Prostate gland (tissue), 2 donors: Measurements from ENCODE around the gene PDE8A.

Source experiments
- POLR2A ChIP-seq: fragments of 450-650 bp; IDR thresholded peaks from one replicate; pipeline ENCODE4 v1.6.1; 2016; ENCODE audit warnings: antibody characterized with exemption, mild to moderate bottlenecking
- TF ChIP-seq, protein P1 (sequence below), 4 experiments: fragments of 200-600 bp in 2 of 4; fragments of 450-650 bp in 2 of 4; sonication (generic) in 2 of 4; IDR thresholded peaks; 1 replicate in 3 of 4; 2 replicates in 1 of 4; pipeline ENCODE4 v1.5.1; 2016 to 2019; ENCODE audit warnings: antibody characterized with exemption in 4 of 4, mild to moderate bottlenecking in 2 of 4, moderate library complexity in 2 of 4

DNA sequence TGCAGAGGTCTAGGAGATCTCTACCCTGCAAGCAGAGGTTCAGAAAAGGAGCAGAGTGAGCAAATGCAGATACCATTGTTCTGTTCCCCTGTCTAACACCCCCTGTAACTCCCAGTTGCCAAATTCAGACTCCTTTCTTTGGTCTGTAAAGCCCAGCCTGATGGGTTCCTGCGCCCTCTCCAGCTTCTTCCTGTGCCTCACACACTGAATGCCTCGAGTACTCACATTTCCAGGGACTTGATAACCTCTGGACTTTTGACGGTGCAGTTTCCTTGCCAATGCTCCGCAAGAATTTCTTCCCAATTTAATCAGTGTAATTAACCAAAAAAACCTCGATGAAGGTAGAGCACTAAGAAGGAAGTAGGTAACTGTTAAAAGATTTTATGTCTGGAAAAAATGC is 19.3 kb downstream of the PDE8A start:
- TF ChIP-seq, protein P1, sequence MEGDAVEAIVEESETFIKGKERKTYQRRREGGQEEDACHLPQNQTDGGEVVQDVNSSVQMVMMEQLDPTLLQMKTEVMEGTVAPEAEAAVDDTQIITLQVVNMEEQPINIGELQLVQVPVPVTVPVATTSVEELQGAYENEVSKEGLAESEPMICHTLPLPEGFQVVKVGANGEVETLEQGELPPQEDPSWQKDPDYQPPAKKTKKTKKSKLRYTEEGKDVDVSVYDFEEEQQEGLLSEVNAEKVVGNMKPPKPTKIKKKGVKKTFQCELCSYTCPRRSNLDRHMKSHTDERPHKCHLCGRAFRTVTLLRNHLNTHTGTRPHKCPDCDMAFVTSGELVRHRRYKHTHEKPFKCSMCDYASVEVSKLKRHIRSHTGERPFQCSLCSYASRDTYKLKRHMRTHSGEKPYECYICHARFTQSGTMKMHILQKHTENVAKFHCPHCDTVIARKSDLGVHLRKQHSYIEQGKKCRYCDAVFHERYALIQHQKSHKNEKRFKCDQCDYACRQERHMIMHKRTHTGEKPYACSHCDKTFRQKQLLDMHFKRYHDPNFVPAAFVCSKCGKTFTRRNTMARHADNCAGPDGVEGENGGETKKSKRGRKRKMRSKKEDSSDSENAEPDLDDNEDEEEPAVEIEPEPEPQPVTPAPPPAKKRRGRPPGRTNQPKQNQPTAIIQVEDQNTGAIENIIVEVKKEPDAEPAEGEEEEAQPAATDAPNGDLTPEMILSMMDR (IDR thresholded peaks at IDR 0.05), result no peak
- no peak for TF ChIP-seq POLR2A
